Fibroblast of skin of right quadriceps (primary cell): ENCODE results near the gene CACNA1S.
A peak's percentile ranks its signal among the peaks of the same experiment; 100 is the strongest.

Source experiments
- DNase-seq: peaks from one replicate; pipeline ENCODE4 v3.0.0-alpha.2; 2013

Gene CACNA1S

GRCh38 chr1:201114245-201115131 is 2.3 kb upstream of the CACNA1S start:
- DNase-seq = peak; percentile 93

- no peak for DNase-seq
These were observed 1.4 kb upstream of the CACNA1S start for GRCh38 chr1:201113451-201114244.

GRCh38 chr1:201112926-201113325 is 700 bp upstream of the CACNA1S start:
- DNase-seq = no peak

GRCh38 chr1:201111672-201112071 is 554 bp downstream of the CACNA1S start:
- DNase-seq = no peak

- no peak for DNase-seq
These were observed 1.1 kb downstream of the CACNA1S start for GRCh38 chr1:201111156-201111555.

- no peak for DNase-seq
These were observed 1.6 kb downstream of the CACNA1S start for GRCh38 chr1:201110616-201111015.

GRCh38 chr1:201110138-201110537 is 2.1 kb downstream of the CACNA1S start:
- no peak for DNase-seq

- no peak for DNase-seq
These were observed 2.6 kb downstream of the CACNA1S start for GRCh38 chr1:201109651-201110050.

GRCh38 chr1:201108614-201109013 is 3.6 kb downstream of the CACNA1S start:
- DNase-seq = no peak

- DNase-seq = no peak
These were observed 6.5 kb downstream of the CACNA1S start for GRCh38 chr1:201105688-201106087.

GRCh38 chr1:201104141-201104540 is 8.1 kb downstream of the CACNA1S start:
- no peak for DNase-seq

GRCh38 chr1:201103666-201104065 is 8.6 kb downstream of the CACNA1S start:
- no peak for DNase-seq

GRCh38 chr1:201100169-201100930 is 11.9 kb downstream of the CACNA1S start:
- no peak for DNase-seq

- no peak for DNase-seq
These were observed 13.1 kb downstream of the CACNA1S start for GRCh38 chr1:201098992-201099677.

GRCh38 chr1:201096977-201097856 is 15.0 kb downstream of the CACNA1S start:
- DNase-seq = no peak

GRCh38 chr1:201096041-201096461 is 16.2 kb downstream of the CACNA1S start:
- DNase-seq = no peak

GRCh38 chr1:201095581-201095980 is 16.6 kb downstream of the CACNA1S start:
- DNase-seq = no peak

- no peak for DNase-seq
These were observed 17.4 kb downstream of the CACNA1S start for GRCh38 chr1:201094832-201095231.

GRCh38 chr1:201093962-201094361 is 18.3 kb downstream of the CACNA1S start:
- DNase-seq = no peak

- no peak for DNase-seq
These were observed 18.7 kb downstream of the CACNA1S start for GRCh38 chr1:201093561-201093960.

- no peak for DNase-seq
These were observed 19.5 kb downstream of the CACNA1S start for GRCh38 chr1:201092738-201093137.

GRCh38 chr1:201091256-201091655 is 21.0 kb downstream of the CACNA1S start:
- peak; percentile 15 for DNase-seq
